ENCODE results near the gene HS6ST2. TPM values are rescaled to one million over a fixed set of nuclear protein-coding genes. Genes with fewer than 3 reads are reported as not detected.
A peak's percentile ranks its signal among the peaks of the same experiment; 100 is the strongest.

HS6ST2 gene
- total RNA-seq, 1 donor from 2014 or later = 1.1 TPM

- Mint-ChIP-seq H3K27me3 (ENCODE audit: unreplicated experiment) (peaks cover 5% of the 10 kb centered on the region), H3K9me3 (ENCODE audit: unreplicated experiment) (no peaks in the 10 kb centered on the region), H3K36me3 (ENCODE audit: low read depth, unreplicated experiment) (no peaks in the 10 kb centered on the region), H3K4me3 (ENCODE audit: unreplicated experiment) (no peak overlapping the region), H3K4me1 (ENCODE audit: unreplicated experiment) (no peaks in the 10 kb centered on the region), H3K27ac (ENCODE audit: unreplicated experiment) (no peak overlapping the region)
- DNase-seq (ENCODE audit: low spot score) = no peak
- TF ChIP-seq, protein P1, sequence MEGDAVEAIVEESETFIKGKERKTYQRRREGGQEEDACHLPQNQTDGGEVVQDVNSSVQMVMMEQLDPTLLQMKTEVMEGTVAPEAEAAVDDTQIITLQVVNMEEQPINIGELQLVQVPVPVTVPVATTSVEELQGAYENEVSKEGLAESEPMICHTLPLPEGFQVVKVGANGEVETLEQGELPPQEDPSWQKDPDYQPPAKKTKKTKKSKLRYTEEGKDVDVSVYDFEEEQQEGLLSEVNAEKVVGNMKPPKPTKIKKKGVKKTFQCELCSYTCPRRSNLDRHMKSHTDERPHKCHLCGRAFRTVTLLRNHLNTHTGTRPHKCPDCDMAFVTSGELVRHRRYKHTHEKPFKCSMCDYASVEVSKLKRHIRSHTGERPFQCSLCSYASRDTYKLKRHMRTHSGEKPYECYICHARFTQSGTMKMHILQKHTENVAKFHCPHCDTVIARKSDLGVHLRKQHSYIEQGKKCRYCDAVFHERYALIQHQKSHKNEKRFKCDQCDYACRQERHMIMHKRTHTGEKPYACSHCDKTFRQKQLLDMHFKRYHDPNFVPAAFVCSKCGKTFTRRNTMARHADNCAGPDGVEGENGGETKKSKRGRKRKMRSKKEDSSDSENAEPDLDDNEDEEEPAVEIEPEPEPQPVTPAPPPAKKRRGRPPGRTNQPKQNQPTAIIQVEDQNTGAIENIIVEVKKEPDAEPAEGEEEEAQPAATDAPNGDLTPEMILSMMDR (IDR thresholded peaks at IDR 0.05; ENCODE audit: unreplicated experiment) = no peak
Measured at GRCh38 chrX:132613801-132614200, 344.6 kb downstream of the HS6ST2 start.

DNA sequence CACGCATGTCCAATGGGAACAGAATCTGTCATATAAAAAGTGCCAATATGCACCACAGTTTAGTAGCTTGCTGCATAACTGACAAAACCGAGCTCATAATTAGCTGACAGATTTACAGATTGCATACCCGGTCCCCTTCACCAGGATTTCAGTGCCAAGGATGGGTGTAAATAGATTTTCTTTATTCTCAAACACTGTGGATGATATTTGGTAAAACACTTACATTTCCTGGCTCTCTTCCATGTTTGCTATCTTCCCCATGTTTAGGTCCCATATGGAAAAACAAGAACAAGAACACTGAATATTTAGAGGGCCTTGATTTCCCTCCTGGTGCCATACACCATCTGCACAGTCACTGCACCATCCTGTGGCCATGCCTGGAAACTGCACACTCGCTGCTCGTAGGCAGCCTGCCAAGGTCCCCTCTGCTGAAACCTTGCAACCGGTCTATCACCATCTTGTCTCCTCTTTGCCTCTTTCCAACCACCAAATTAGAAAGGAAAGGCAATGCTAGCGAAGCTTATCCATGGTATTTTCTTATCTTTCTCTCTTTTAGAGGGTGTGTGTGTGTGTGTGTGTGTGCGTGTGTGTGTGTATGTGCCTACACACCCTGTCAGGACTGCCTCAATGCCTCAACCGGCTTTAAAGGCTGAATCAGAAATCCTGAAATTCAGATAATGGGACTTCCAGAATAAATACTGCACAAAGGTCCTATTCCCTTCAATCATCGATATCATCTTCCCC is 345.4 kb downstream of the HS6ST2 start:
- H3K9me3 Mint-ChIP-seq (ENCODE audit: unreplicated experiment) = no peaks in the 10 kb centered on the region
- H3K36me3 Mint-ChIP-seq (ENCODE audit: low read depth, unreplicated experiment) = no peaks in the 10 kb centered on the region
- TF ChIP-seq, protein P1 (IDR thresholded peaks at IDR 0.05; ENCODE audit: unreplicated experiment) = peak; percentile 36
- peaks cover 5% of the 10 kb centered on the region for H3K27me3 Mint-ChIP-seq (ENCODE audit: unreplicated experiment)
- peak; percentile 46 for DNase-seq (ENCODE audit: low spot score)
- H3K4me1 Mint-ChIP-seq (ENCODE audit: unreplicated experiment) = no peaks in the 10 kb centered on the region
- no peak overlapping the region for H3K27ac Mint-ChIP-seq (ENCODE audit: unreplicated experiment)
- H3K4me3 Mint-ChIP-seq (ENCODE audit: unreplicated experiment) = no peak overlapping the region

GRCh38 chrX:132610536-132610935 is 347.9 kb downstream of the HS6ST2 start:
- H3K27ac Mint-ChIP-seq (ENCODE audit: unreplicated experiment) = no peak overlapping the region
- TF ChIP-seq, protein P1 (IDR thresholded peaks at IDR 0.05; ENCODE audit: unreplicated experiment) = no peak
- no peaks in the 10 kb centered on the region for H3K9me3 Mint-ChIP-seq (ENCODE audit: unreplicated experiment)

DNA sequence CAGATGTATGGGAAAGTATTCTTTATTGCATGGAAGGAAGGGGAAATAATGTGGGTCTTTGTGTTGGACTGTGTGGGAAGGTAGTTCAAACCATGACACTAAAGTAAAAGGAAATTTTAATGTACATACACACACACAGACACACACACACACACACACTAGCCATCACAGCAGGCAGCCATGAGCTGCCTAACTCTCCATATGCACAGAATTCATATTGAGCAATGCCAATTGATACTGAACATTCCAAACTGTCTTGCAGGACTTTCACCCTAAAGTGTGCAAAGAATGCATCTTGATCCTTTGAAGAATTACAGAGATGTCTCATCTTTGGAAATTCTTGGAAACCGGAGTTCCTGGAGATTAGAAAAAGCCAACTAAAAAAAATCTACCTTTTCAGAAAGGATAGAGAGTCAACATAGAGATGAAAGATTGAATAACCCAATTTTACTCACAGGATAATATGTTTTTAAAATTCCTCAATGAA is 349.0 kb downstream of the HS6ST2 start:
- Mint-ChIP-seq H3K4me1 (ENCODE audit: unreplicated experiment) (no peaks in the 10 kb centered on the region), H3K36me3 (ENCODE audit: low read depth, unreplicated experiment) (no peaks in the 10 kb centered on the region), H3K27ac (ENCODE audit: unreplicated experiment) (no peak overlapping the region), H3K4me3 (ENCODE audit: unreplicated experiment) (no peak overlapping the region), H3K27me3 (ENCODE audit: unreplicated experiment) (peaks cover 3% of the 10 kb centered on the region), H3K9me3 (ENCODE audit: unreplicated experiment) (no peaks in the 10 kb centered on the region)
- no peak for DNase-seq (ENCODE audit: low spot score)
- TF ChIP-seq, protein P1 (IDR thresholded peaks at IDR 0.05; ENCODE audit: unreplicated experiment) = no peak

More at GRCh38 chrX:132610536-132610935, 347.9 kb downstream of the HS6ST2 start:
- no peak for DNase-seq (ENCODE audit: low spot score)
- Mint-ChIP-seq H3K27me3 (ENCODE audit: unreplicated experiment) (peaks cover 5% of the 10 kb centered on the region), H3K4me3 (ENCODE audit: unreplicated experiment) (no peak overlapping the region), H3K36me3 (ENCODE audit: low read depth, unreplicated experiment) (no peaks in the 10 kb centered on the region), H3K4me1 (ENCODE audit: unreplicated experiment) (no peaks in the 10 kb centered on the region)

GRCh38 chrX:132603700-132604286 is 354.6 kb downstream of the HS6ST2 start:
- Mint-ChIP-seq H3K4me1 (ENCODE audit: unreplicated experiment) (no peaks in the 10 kb centered on the region), H3K27me3 (ENCODE audit: unreplicated experiment) (no peaks in the 10 kb centered on the region), H3K27ac (ENCODE audit: unreplicated experiment) (no peak overlapping the region), H3K9me3 (ENCODE audit: unreplicated experiment) (no peaks in the 10 kb centered on the region), H3K4me3 (ENCODE audit: unreplicated experiment) (no peak overlapping the region), H3K36me3 (ENCODE audit: low read depth, unreplicated experiment) (no peaks in the 10 kb centered on the region)
- DNase-seq (ENCODE audit: low spot score) = no peak
- TF ChIP-seq, protein P1 (IDR thresholded peaks at IDR 0.05; ENCODE audit: unreplicated experiment) = no peak

Data from endothelial cell (in vitro differentiated cells).